Stomach (tissue), 4 donors: ENCODE data around the gene APBA1.

Experiments
- CTCF ChIP-seq, 7 experiments: fragments of 450-650 bp in 4 of 7; fragments of 200-600 bp in 3 of 7; sonication (generic) in 3 of 7; IDR thresholded peaks; one replicate each; pipeline ENCODE4 v1.5.1; 2016 to 2019; ENCODE audit warnings: antibody characterized with exemption in 7 of 7, control low read depth in 2 of 7, mild to moderate bottlenecking in 1 of 7
- POLR2A ChIP-seq, 4 donors: fragments of 450-650 bp; IDR thresholded peaks; one replicate each; pipeline ENCODE4 v1.6.1; 2016; ENCODE audit warnings: antibody characterized with exemption in 4 of 4, control low read depth in 2 of 4, mild to moderate bottlenecking in 1 of 4, moderate library complexity in 1 of 4

- TF ChIP-seq CTCF (IDR thresholded peaks at IDR 0.05), result no peak
- no peak for TF ChIP-seq POLR2A (IDR thresholded peaks at IDR 0.05)
Observed at GRCh38 chr9:69582018-69582417, 90.2 kb downstream of the APBA1 start.
